ENCODE data around the gene SF3B1. TPM values are rescaled to one million over a fixed set of nuclear protein-coding genes. Genes with fewer than 3 reads are reported as not detected.
"Not testable (repeated sequence)": the region's sequence is repeated elsewhere in the genome, so short reads cannot be mapped to it uniquely, and the experiment has no call there.

The SF3B1 gene
- total RNA-seq, 3 donors from 2014 or later: 195 to 255 (median 238) TPM

- no peak for ATAC-seq
- no peak for TF ChIP-seq CTCF (IDR thresholded peaks at IDR 0.05)
- intact Hi-C loops (cut with DNase I, micrococcal nuclease): loop anchor here (5.0 to 10.0 kb wide), 3 partner anchors 203 to 266 kb away; no protein-coding TSS in a partner anchor
- H3K36me3 ChIP-seq (ENCODE audit: low read depth): no peaks in the 10 kb centered on the region
- H3K9me3 ChIP-seq: no peaks in the 10 kb centered on the region
- no peak overlapping the region for H3K4me3 ChIP-seq
- DNase-seq: no peak
- peaks cover 3% of the 10 kb centered on the region for H3K4me1 ChIP-seq (ENCODE audit: low read depth)
Measured at GRCh38 chr2:197378086-197378485, 56.7 kb downstream of the SF3B1 start.

GRCh38 chr2:197377670-197378069 is 57.2 kb downstream of the SF3B1 start:
- DNase-seq (no peak), ATAC-seq (no peak)
- Histone ChIP-seq H3K4me3 (no peak overlapping the region), H3K36me3 (ENCODE audit: low read depth) (no peaks in the 10 kb centered on the region), H3K9me3 (no peaks in the 10 kb centered on the region), H3K4me1 (ENCODE audit: low read depth) (peaks cover 3% of the 10 kb centered on the region)
- intact Hi-C loops (cut with DNase I, micrococcal nuclease): loop anchor here (5.0 to 10.0 kb wide), 3 partner anchors 203 to 265 kb away; no protein-coding TSS in a partner anchor
- no peak for TF ChIP-seq CTCF (IDR thresholded peaks at IDR 0.05)

GRCh38 chr2:197372592-197372991 is 62.2 kb downstream of the SF3B1 start:
- Histone ChIP-seq H3K4me3 (no peak overlapping the region), H3K4me1 (ENCODE audit: low read depth) (no peaks in the 10 kb centered on the region), H3K36me3 (ENCODE audit: low read depth) (no peaks in the 10 kb centered on the region), H3K9me3 (no peaks in the 10 kb centered on the region)
- DNase-seq: no peak
- no peak for TF ChIP-seq CTCF (IDR thresholded peaks at IDR 0.05)
- no peak for ATAC-seq
- intact Hi-C loops (cut with DNase I, micrococcal nuclease): loop anchor here (10.0 kb wide), 2 partner anchors 198 to 258 kb away; no protein-coding TSS in a partner anchor

- not testable (repeated sequence) for H3K9me3 ChIP-seq; ATAC-seq; H3K4me3 ChIP-seq; DNase-seq; H3K36me3 ChIP-seq (ENCODE audit: low read depth); H3K4me1 ChIP-seq (ENCODE audit: low read depth)
- intact Hi-C loops (cut with DNase I, micrococcal nuclease): loop anchor here (10.0 kb wide), 2 partner anchors 196 to 256 kb away; no protein-coding TSS in a partner anchor
Measured at GRCh38 chr2:197370664-197371063, 64.2 kb downstream of the SF3B1 start.

GRCh38 chr2:197369933-197370320 is 64.9 kb downstream of the SF3B1 start:
- Histone ChIP-seq H3K9me3 (no peaks in the 10 kb centered on the region), H3K4me3 (no peak overlapping the region), H3K4me1 (ENCODE audit: low read depth) (no peaks in the 10 kb centered on the region), H3K36me3 (ENCODE audit: low read depth) (no peaks in the 10 kb centered on the region)
- DNase-seq (no peak), ATAC-seq (no peak)
- intact Hi-C loops (cut with DNase I, micrococcal nuclease): loop anchor here (10.0 kb wide), 2 partner anchors 195 to 255 kb away; no protein-coding TSS in a partner anchor
- TF ChIP-seq CTCF (IDR thresholded peaks at IDR 0.05): no peak

- Histone ChIP-seq H3K36me3 (ENCODE audit: low read depth) (no peaks in the 10 kb centered on the region), H3K9me3 (no peaks in the 10 kb centered on the region), H3K4me1 (ENCODE audit: low read depth) (no peaks in the 10 kb centered on the region), H3K4me3 (no peak overlapping the region)
- TF ChIP-seq CTCF (IDR thresholded peaks at IDR 0.05): no peak
- DNase-seq (no peak), ATAC-seq (no peak)
- intact Hi-C loops (cut with DNase I, micrococcal nuclease): no loop called here
Measured at GRCh38 chr2:197369228-197369932, 65.4 kb downstream of the SF3B1 start.
